AG09319 (cell line): ENCODE data around the gene NEDD4L.

Source experiments
- DNase-seq: peaks from one replicate; pipeline ENCODE4 v3.0.0-alpha.2; 2010; ENCODE audit warnings: low read depth; ENCODE audit errors: extremely low read depth
- CTCF ChIP-seq: IDR thresholded peaks from 2 replicates; pipeline ENCODE4 v1.5.1; 2011; ENCODE audit warnings: low read depth, mild to moderate bottlenecking, inconsistent platforms, low read length, moderate library complexity

Gene NEDD4L

DNA sequence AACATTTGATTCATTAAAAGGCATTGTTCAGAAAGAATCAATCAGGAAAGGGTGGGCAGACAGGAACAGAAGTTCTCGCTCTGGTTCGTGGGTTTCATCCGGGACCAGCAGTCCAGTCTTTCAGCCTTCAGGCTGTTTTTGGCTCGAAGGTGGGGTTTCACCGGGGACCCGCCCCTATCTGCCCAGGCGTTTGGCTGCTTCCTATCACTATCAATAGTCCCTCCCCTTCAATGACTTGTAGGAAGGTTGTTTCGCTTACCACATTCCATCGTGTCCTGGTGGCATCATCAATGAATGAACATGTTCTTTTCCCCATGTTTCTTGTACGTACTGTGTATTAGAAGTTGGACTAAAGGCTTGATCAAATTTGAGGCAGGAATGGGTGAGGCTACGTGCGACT is 130.3 kb downstream of the NEDD4L start:
- DNase-seq, result no peak
- no peak for TF ChIP-seq CTCF

DNA sequence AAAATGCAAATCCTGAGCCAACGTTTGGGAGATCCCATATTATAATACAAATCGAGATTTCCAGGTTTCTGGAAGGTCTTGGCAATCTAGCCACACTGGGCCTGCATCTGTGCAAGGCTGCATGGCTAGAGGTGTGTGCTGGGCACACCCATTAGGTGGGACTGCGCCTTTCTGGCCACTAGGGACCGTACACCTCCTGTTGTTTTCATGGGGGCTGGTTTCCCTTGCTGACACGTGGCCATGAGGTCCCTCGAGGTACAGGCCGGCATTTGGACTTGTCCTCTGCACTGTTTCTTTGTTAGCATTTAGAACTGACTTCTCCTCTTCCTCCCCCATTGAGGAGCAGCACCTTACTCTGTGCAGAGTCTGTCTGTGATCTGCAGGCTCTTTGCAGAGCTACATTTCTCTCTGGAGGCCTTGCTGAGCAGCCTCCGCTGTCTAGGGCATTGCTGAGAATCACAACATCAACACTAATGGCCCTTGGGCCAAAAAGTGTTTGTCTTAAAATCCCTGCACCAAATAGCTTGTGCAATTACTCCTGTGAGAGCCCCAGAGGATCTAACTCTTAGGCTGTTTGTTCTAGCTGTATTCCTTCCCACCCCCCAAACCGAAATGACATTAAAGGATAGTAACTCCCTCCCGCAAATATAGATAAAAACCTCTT is 131.2 kb downstream of the NEDD4L start:
- TF ChIP-seq CTCF, result no peak
- DNase-seq, result no peak

- DNase-seq, result no peak
- TF ChIP-seq CTCF, result no peak
Observed at GRCh38 chr18:58175786-58176176, 131.8 kb downstream of the NEDD4L start.

DNA sequence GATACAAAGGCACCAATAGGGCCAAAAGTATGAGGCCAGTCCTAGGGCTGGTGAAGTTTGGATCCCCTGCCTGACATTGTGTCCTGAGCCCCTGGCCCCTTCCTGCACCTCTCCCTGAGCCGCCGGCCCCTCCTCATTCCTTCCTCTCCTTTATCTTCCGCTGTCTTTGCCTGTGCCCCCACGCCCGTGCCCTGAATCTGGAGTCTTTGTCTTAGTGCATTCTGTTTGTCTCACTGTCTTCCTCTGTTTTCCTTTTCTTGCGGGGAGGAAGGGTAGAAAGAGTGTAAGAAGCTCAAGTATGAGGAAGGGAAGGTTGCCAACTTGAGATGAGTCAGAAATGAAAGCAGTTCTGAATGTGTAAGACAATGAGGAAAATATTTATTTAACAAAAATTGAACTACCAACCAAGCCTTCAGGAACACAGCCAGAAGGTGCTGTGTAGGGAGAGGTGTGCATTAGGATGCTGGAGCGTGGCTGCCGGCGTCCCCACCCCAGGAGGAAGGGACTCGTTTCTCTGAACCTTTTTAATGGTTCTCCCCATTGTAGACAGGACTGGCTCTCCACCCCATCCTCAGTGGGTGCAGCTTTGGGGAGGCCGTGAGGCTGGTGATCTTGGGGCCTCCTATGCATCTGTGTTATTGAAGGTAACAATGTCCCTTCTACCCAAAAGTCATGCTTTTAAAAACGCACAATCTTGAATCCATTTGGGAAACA is 133.1 kb downstream of the NEDD4L start:
- DNase-seq, result peak; percentile 75
- TF ChIP-seq CTCF, result no peak

DNA sequence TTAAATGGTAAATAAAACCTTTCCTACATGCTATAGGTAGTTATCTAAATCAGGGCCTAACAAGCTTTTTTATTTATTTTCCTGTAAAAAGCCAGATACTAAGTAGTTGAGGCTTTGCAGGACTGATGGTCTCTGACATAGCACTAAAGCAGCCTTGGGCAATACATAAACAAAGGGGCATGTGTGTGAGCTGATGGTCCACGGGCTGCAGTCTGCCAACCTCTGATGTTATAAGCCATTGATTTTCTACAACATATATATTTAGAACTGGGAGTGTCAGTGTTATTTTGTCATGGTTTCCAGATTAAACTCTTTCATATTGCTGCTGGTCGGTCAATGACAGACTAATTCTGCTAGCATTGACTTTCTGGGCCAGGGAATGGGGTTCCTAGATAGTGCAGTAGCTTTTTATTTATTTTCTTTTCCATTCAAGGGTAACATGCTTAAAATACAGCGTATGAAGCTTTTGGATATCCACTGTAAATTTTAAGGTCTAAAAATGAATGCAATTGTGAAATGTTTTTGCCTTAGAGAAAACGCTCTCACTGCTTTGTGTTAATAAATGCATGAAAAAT is 134.0 kb downstream of the NEDD4L start:
- no peak for DNase-seq
- no peak for TF ChIP-seq CTCF

DNA sequence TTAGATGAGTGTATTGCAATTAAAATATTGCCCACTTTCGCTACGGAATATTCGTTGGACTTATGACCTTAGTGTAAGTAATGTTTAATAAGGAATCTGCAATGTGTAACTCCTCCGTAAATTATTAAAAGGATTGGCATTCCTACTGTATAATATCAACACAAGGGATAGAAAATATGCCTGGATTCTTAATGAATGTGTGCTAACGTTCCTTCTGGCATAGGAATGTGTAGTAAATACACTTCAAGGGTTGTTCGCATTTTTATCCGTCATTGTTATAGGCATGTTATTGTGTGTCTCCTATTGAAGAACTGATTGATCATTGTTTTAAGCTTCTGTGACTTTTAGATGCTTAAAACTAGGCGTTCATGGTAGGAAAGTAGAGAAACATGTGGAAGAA is 134.5 kb downstream of the NEDD4L start:
- DNase-seq, result no peak
- TF ChIP-seq CTCF, result no peak

DNA sequence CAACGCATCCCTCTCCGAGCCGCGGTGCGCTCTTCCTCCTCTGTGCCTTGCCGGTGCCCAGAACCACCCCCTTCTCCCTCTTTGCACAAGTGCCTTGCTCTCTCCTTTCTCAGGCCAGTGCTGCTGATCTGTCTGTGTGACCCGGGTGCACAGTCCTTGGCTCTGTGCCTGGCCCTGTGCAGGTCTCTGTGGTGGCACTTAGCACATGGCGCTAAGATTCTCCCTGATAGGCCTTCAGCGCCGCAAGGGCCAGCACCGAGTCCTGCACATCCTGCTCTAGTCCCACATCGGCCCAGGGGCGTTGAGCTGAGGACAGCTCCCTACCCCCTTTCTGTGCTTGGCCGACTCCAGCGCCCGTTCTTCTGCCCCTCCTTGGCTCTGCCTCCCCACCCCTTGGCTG is 136.1 kb downstream of the NEDD4L start:
- no peak for TF ChIP-seq CTCF
- no peak for DNase-seq
